IPS-18a (cell line): Measurements from ENCODE around the gene LIPJ.

Experiments used
- H3K27ac ChIP-seq: one replicate; pipeline ENCODE4 v1.5.1; 2013; ENCODE audit warnings: low read length
- H3K27me3 ChIP-seq: one replicate; pipeline ENCODE4 v1.6.1; 2013; ENCODE audit warnings: mild to moderate bottlenecking, low read length; ENCODE audit not compliant: control insufficient read depth, insufficient read depth
- H3K36me3 ChIP-seq: one replicate; pipeline ENCODE4 v1.6.1; 2013; ENCODE audit warnings: low read depth, low read length; ENCODE audit not compliant: control insufficient read depth
- H3K4me1 ChIP-seq: one replicate; pipeline ENCODE4 v1.6.1; 2013; ENCODE audit warnings: low read depth, low read length; ENCODE audit not compliant: control insufficient read depth
- H3K4me3 ChIP-seq: one replicate; pipeline ENCODE4 v1.5.1; 2013; ENCODE audit warnings: low read length
- H3K9ac ChIP-seq: one replicate; pipeline ENCODE4 v1.6.1; 2013; ENCODE audit warnings: mild to moderate bottlenecking, low read length, moderate library complexity
- H3K9me3 ChIP-seq: one replicate; pipeline ENCODE4 v1.6.1; 2013; ENCODE audit warnings: low read depth, low read length; ENCODE audit not compliant: control insufficient read depth

The LIPJ gene

DNA sequence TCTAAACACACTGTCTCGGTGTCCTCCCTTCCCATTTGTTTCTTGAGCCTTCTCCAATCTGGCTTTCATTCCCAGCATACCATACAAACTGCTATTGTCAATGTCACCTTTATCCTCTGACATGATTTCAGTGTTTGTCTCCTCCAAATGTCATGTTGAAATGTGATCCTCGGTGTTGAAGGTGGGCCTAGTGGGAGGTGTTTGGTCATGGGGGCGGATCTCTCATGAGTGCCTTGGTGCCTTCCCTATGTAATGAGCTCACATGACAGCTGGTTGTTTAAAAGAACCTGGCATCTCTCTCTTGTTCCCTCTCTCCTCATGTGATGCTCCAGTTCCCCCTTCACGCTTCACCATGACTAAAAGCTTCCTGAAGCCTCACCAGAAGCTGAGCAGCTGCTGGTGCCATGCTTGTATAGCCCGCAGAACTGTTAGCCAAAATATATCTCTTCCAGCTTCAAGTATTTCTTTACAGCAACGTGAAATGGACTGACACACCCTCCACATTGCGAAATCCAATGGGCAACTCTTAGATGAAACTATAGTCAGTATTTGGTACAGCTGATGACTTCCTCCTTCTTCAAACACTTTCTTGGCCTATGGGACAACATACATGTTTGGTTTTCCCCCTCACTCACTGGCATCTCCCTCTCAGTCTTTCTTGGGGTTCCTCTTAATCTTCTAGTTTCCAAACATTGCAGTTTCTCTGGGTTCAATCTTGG, 31.2 kb upstream of the LIPJ start:
- no peaks in the 10 kb centered on the region for H3K9me3 ChIP-seq
- no peaks in the 10 kb centered on the region for H3K36me3 ChIP-seq
- H3K4me3 ChIP-seq, result no peak overlapping the region
- no peaks in the 10 kb centered on the region for H3K4me1 ChIP-seq
- H3K27me3 ChIP-seq, result no peaks in the 10 kb centered on the region
- no peak overlapping the region for H3K27ac ChIP-seq
- H3K9ac ChIP-seq, result no peak overlapping the region

DNA sequence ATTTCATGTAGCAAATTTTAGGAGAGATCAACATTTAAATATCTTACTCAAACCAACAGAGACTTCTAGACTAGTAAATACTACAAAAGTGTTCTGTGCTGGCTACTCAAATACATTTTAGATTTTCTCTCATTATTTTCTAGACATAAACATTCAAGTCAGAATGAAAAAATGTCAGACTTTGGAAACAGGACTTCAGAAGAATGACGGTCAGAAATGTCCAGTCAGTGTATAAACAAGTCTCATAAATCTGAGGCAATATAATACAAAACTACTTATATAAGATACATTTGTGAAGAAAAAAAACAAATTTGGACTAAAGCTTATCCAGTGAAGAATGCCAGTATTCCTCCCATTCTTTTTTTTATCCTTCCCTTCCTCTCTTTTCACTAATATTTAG, 29.3 kb upstream of the LIPJ start:
- Histone ChIP-seq H3K9ac (no peak overlapping the region), H3K27ac (no peak overlapping the region), H3K9me3 (no peaks in the 10 kb centered on the region), H3K4me1 (no peaks in the 10 kb centered on the region), H3K4me3 (no peak overlapping the region), H3K27me3 (no peaks in the 10 kb centered on the region), H3K36me3 (no peaks in the 10 kb centered on the region)

DNA sequence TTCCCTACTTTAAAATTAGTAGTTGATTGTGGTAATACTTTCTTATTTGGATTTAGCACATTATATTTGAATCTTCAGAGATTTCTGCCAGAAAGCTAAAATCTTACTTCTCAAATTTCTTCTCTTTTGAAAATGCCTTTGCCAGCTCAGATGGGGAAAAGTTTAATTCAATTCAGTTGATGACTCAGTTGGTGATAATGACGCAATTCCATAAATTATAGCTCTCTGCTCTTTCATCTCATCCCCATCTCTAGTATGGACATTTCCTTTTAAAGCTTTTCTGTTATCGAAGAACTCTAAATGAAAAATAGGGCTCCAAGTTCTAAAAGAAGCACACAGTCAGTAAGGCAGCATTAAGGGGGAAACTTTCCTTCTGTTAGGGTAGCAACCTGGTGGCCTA, 28.9 kb upstream of the LIPJ start:
- Histone ChIP-seq H3K27ac (no peak overlapping the region), H3K9me3 (no peaks in the 10 kb centered on the region), H3K36me3 (no peaks in the 10 kb centered on the region)

DNA sequence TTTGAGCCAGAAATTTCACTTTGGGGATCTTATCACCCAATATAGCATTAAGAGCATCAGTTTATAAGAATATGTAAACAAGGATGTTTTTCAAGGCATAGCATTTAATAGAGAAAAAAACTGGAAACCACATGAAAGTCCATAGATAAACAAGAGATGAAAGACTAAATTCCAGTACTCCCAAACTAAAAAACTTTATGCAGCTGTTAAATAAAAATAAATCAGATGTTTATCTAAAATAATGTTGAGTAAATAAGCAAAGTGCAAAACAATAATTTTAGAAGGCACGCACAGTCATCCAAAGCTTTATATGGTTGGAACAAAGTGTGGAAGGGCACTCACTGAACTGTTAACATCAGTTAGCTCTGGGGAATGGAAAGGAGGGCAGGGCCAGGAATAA, 24.4 kb upstream of the LIPJ start:
- no peaks in the 10 kb centered on the region for H3K9me3 ChIP-seq
- no peak overlapping the region for H3K4me3 ChIP-seq
- H3K27me3 ChIP-seq, result no peaks in the 10 kb centered on the region
- H3K4me1 ChIP-seq, result no peaks in the 10 kb centered on the region
- H3K36me3 ChIP-seq, result no peaks in the 10 kb centered on the region
- no peak overlapping the region for H3K27ac ChIP-seq
- H3K9ac ChIP-seq, result no peak overlapping the region

More for the DNA sequence above, 28.9 kb upstream of the LIPJ start:
- Histone ChIP-seq H3K4me1 (no peaks in the 10 kb centered on the region), H3K9ac (no peak overlapping the region), H3K27me3 (no peaks in the 10 kb centered on the region), H3K4me3 (no peak overlapping the region)

DNA sequence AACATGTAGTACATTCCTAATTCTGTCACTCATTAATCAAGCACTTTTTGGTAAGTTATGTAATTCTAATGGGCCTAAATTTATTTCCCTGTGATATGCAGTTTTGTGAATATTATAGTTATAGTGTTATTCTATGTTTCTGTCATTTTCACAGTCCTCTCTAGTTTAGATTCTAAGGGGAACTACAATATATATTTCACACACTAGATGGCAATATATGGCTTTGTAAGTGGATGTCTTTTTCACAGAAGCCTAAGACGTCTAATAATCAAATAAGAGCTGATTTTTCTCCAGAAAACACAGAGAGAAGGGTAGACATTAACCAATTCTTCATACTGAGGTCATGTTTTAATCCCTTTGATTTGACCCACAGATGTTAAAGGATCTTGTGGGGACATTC, 21.5 kb upstream of the LIPJ start:
- Histone ChIP-seq H3K27me3 (no peaks in the 10 kb centered on the region), H3K27ac (no peak overlapping the region), H3K4me3 (no peak overlapping the region), H3K9ac (no peak overlapping the region), H3K4me1 (no peaks in the 10 kb centered on the region), H3K9me3 (no peaks in the 10 kb centered on the region), H3K36me3 (no peaks in the 10 kb centered on the region)

DNA sequence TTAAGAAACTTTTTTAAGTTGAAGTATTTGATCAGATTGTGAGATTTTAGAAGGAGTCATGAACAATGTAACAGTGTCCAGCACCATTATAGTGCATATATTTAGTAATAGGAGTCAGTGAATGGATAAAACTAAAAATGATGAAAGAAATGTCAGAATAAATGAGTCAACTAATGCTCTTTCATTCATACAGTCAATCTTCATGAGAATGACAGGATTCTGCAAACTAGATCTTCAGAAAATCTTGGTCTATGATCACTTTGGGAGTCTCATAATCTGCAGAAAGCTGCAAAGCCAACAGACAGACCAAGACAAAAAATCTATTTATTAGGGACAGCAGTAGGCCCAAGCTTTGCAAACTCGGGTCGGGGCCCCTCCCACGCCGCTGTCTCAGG, 4.2 kb upstream of the LIPJ start:
- no peaks in the 10 kb centered on the region for H3K9me3 ChIP-seq
- H3K4me3 ChIP-seq, result peak overlapping the region; percentile 92
- peaks cover 4% of the 10 kb centered on the region for H3K4me1 ChIP-seq
- H3K27ac ChIP-seq, result no peak overlapping the region
- H3K9ac ChIP-seq, result no peak overlapping the region
- H3K36me3 ChIP-seq, result no peaks in the 10 kb centered on the region
- no peaks in the 10 kb centered on the region for H3K27me3 ChIP-seq

DNA sequence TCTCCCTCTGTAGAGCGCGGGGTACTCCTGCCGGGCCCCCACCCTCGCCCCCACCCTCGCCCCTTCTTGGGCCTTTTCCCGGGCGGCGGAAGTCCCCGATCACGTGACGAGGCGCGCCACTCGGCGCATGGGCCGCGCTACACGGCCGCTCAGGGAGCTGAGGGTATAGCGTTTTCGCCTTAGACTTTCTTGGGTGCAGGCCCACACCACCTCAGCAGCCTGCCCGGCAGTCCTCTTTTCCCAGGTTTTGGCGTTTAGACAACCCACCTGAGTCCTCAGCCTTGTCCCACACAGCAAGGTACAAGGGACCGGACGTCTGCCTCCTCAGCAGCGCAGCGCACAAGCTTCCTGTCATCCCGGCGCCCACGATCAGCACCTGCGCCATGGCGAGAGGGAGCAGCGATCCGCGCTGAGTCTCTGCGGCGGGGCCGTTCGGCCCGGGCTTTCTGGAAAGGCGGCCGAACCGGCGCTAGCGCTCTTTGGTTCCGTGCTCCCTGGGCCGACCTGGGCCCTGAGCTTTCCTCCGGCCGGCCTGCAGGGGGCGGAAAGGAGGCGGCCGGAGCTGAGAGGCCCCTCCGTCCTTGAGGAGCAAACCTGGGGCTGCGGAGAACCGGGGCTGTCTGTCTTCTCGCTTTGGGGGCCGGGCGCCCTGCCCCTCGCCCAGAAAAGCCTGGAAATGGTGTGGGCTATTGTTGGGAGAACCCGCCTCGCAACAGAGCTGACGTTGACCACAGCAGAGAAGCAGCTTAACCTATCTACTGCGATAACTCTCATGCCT, 3.6 kb upstream of the LIPJ start, which contains the start of gene RNLS:
RNLS (minus strand) TSS at position 513 of the 778 bp plus-strand sequence.
- Histone ChIP-seq H3K36me3 (no peaks in the 10 kb centered on the region), H3K27ac (no peak within 1 kb of the TSS), H3K4me1 (peaks cover 4% of the 10 kb centered on the region), H3K9ac (peak within 1 kb of the TSS; percentile 84), H3K4me3 (peak within 1 kb of the TSS; percentile 92), H3K27me3 (no peaks in the 10 kb centered on the region), H3K9me3 (no peaks in the 10 kb centered on the region)

DNA sequence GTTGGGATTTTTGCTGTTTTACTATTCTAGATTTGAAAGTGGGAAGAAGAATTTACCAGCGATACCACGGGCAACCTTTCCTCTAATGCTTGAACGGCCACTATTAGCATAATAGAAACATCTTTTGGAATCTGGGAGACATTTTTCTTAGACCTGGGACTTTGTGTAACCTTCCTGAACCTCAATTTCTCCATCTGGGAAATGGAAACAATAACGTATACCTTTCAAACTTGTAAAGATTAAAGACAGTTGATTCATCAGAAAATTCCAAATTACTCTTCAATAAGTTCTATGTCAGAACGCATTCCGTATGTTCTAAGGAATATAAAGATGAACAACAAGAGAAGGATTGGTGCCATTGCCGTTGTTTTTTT, 3.0 kb upstream of the LIPJ start:
- H3K9ac ChIP-seq, result peak overlapping the region; percentile 84
- H3K27ac ChIP-seq, result no peak overlapping the region
- H3K4me1 ChIP-seq, result peaks cover 4% of the 10 kb centered on the region
- H3K27me3 ChIP-seq, result no peaks in the 10 kb centered on the region
- peak overlapping the region; percentile 92 for H3K4me3 ChIP-seq
- no peaks in the 10 kb centered on the region for H3K36me3 ChIP-seq
- H3K9me3 ChIP-seq, result no peaks in the 10 kb centered on the region

DNA sequence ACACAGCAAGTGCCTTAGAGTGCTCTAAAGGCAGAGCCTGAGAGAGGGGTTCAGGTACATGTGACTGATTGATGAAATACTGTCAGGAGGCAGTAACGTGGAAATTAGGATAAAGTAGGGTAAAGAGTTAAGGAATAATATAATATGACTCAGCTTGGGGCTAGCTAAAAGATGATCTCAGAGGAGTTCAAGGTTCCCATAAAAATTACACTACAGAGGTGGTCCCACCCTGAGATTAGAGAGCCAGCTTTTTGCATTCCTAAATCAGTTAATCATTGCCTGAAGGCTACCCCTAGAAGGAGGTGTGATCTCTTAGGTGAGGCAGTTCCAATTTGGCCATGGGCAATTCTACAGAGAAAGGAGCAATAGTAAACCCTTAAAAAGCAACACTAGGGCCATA, 5.8 kb downstream of the LIPJ start:
- H3K9me3 ChIP-seq, result no peaks in the 10 kb centered on the region
- H3K4me1 ChIP-seq, result no peaks in the 10 kb centered on the region
- no peaks in the 10 kb centered on the region for H3K36me3 ChIP-seq
- no peak overlapping the region for H3K4me3 ChIP-seq
- H3K27ac ChIP-seq, result no peak overlapping the region
- H3K9ac ChIP-seq, result no peak overlapping the region
- no peaks in the 10 kb centered on the region for H3K27me3 ChIP-seq

DNA sequence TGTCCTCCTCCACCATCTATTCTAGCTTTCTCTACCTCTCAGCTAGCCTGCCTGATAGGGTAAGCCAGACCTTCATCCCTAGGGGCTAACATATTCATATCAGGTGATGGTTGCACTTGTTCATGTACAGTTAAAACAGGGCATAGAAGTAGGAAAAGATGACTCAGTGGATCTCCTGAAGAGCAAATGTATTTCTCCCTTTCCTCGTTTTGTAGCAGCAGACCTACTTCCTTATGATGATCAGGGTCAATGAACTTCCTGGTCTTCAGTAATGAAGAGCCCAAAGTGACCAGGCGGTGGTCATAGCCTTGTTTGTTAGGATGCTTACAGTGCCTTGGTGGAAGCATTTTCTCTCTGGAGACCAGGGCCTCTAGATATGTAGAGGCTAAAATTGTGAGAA, 6.3 kb downstream of the LIPJ start:
- Histone ChIP-seq H3K9ac (no peak overlapping the region), H3K27ac (no peak overlapping the region), H3K27me3 (no peaks in the 10 kb centered on the region), H3K9me3 (no peaks in the 10 kb centered on the region), H3K36me3 (no peaks in the 10 kb centered on the region), H3K4me1 (no peaks in the 10 kb centered on the region), H3K4me3 (no peak overlapping the region)

DNA sequence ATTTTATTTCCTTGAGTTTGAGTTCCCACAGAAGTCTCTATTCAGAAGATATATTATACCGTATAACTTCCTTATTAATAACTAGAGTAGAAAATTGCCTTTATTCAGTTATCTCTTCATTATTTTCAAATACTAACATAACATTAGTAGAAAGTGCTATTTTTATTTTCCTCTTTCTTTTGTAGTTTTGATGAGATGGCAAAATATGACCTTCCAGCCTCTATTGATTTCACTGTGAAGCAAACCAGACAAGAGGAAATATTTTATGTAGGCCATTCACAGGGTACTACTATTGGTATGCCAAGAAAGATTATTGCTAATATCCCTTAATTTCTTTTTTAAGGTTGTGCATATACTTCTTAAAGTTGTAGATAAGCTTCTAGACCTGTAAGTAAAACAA, 7.9 kb downstream of the LIPJ start:
- Histone ChIP-seq H3K36me3 (no peaks in the 10 kb centered on the region), H3K27ac (no peak overlapping the region), H3K9me3 (no peaks in the 10 kb centered on the region), H3K4me1 (no peaks in the 10 kb centered on the region), H3K4me3 (no peak overlapping the region), H3K9ac (no peak overlapping the region), H3K27me3 (no peaks in the 10 kb centered on the region)

DNA sequence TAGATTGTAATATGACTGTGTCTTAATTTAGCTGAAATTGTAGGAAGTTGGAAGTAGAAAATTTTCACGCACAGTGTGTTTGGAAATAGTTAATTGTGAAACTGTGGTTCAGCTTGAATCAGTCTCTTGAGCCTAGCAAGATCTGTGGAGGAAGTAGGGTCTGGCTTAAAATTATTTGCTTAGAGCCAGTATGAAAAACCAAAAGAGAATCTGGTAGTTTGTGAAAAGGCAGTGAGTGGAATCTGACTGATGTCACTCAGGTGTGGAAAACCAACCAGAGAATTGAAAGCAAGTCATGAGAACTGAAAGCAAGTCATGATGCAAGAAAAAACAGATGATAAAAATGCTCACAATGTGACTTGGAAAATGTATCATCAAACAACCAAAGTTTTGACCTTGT, 11.5 kb downstream of the LIPJ start:
- H3K9me3 ChIP-seq, result no peaks in the 10 kb centered on the region
- H3K9ac ChIP-seq, result no peak overlapping the region
- H3K27ac ChIP-seq, result no peak overlapping the region
- H3K4me1 ChIP-seq, result no peaks in the 10 kb centered on the region
- H3K36me3 ChIP-seq, result no peaks in the 10 kb centered on the region
- no peak overlapping the region for H3K4me3 ChIP-seq
- H3K27me3 ChIP-seq, result no peaks in the 10 kb centered on the region
